A549 treated with AZD9567 at 1 μM for 4 hours (cell line): ENCODE data around the gene NOD2. TPM values are rescaled to one million over a fixed set of nuclear protein-coding genes. Genes with fewer than 3 reads are reported as not detected.

Experiments used
- total RNA-seq: library from RNA; stranded (reverse); fragments of 200-300 nt; extraction: Qiagen RNA extraction; gene quantifications from 5 replicates; pipeline ENCODE4 v1.2.3, GENCODE V29; 2022; ENCODE audit not compliant: insufficient read depth

Gene NOD2
- 0.02 TPM in 1 of 5 replicates, not detected in the others for total RNA-seq

GRCh38 chr16:50692999-50693781 lies at the start of gene NOD2:
TSS of gene NOD2 (plus strand) at chr16:50693606. CDS start at chr16:50699496, 5,890 bp downstream.

GRCh38 chr16:50681021-50681885 lies 12.2 kb upstream of the NOD2 start, which contains the start of gene SNX20:
TSS of gene SNX20 (minus strand) at chr16:50681312. CDS start at chr16:50677526, 3,786 bp downstream.

DNA sequence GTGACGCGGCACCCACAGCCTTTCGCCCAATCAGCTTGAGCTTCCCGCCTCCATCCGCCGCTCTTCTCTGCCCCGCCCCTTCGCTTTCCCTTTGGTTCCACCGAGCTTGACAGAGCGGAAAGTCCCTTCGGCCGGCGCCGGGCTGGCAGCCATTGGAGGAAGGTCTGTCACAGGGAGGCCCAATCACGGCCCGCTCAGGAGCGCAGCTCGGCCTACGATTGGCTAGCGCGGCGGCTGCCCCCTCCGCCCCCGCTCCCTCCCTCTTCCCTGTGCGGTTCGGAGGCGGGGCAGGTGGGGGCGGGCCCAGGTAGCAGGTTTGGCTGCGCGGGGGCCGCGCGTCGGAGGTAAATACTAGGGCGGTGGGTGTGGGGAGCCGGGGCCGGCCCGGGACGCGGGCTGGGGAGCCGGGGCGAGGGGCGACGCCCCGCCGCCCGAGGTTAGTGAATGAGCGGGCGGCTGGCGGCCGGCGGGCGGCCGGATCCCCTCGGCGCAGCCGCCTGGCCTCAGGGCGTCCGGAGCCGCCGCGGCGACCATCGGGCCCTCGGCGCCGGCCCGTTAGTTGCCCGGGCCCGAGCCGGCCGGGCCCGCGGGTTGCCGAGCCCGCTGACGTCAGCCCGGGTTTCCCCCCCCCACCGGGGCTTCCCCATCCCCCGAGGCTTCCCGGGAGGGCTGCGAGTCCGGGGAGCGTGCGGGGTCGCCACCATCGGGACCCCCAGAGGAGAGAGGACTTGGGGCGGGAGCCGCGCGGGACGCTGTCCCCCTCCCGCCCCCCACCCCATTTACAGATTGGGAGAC lies 48.6 kb downstream of the NOD2 start, which contains the start of gene CYLD:
Gene CYLD, plus strand, starts transcription at position 306 of the 795 bp plus-strand sequence. CDS start 7,613 bp downstream, outside the sequence.

Other genes with a start within 250 kb of the NOD2 start
- gene NKD1, start 145.2 kb upstream of the NOD2 start, total RNA-seq = 0.14 to 0.56 TPM (median 0.32 TPM) in 4 of 5 replicates, not detected in the other
- not detected in 5 replicates for gene SNX20, start 12.3 kb upstream of the NOD2 start, total RNA-seq
- 10.2 to 18.8 TPM (median 13.5 TPM) in 5 replicates for gene CYLD, start 48.5 kb downstream of the NOD2 start, total RNA-seq